SH-SY5Y (cell line): Measurements from ENCODE around the gene KANSL1L.

Experiments
- GATA2 ChIP-seq: IDR thresholded peaks from 2 replicates; pipeline ENCODE4 v1.6.1; 2011; ENCODE audit warnings: mild to moderate bottlenecking, low read depth, low read length
- GATA3 ChIP-seq: IDR thresholded peaks from 2 replicates; pipeline ENCODE4 v1.6.1; 2011; ENCODE audit warnings: low read depth, mild to moderate bottlenecking, low read length, moderate library complexity

GRCh38 chr2:210086930-210087329 lies 84.3 kb downstream of the KANSL1L start:
- TF ChIP-seq GATA3 (no peak), GATA2 (no peak)
